Measurements from ENCODE around the gene SLC35D2.

The SLC35D2 gene

GRCh38 chr9:96383165-96383942 lies at the start of gene SLC35D2:
Gene SLC35D2 (minus strand): TSS chr9:96383711. CDS start chr9:96383634, 77 bp downstream.
- peak; percentile 67 for DNase-seq

GRCh38 chr9:96430377-96430776 lies 46.9 kb upstream of the SLC35D2 start:
- DNase-seq, result no peak

- no peak for DNase-seq
These were observed 46.2 kb upstream of the SLC35D2 start for GRCh38 chr9:96429732-96430131.

- DNase-seq, result no peak
These were observed 42.1 kb upstream of the SLC35D2 start for GRCh38 chr9:96425500-96426169.

- no peak for DNase-seq
These were observed 40.5 kb upstream of the SLC35D2 start for GRCh38 chr9:96423985-96424336.

GRCh38 chr9:96423322-96423984 lies 39.9 kb upstream of the SLC35D2 start:
- no peak for DNase-seq

- peak; percentile 51 for DNase-seq
These were observed 37.1 kb upstream of the SLC35D2 start for GRCh38 chr9:96420468-96421219.

GRCh38 chr9:96419691-96419969 lies 36.1 kb upstream of the SLC35D2 start:
- no peak for DNase-seq

- peak; percentile 87 for DNase-seq
These were observed 35.6 kb upstream of the SLC35D2 start for GRCh38 chr9:96418920-96419690.

- peak; percentile 98 for DNase-seq
These were observed 34.8 kb upstream of the SLC35D2 start, which contains the start of gene ZNF367 for GRCh38 chr9:96418083-96418919. Gene ZNF367 (minus strand): TSS chr9:96418370. CDS start chr9:96418032, 338 bp downstream.

- DNase-seq, result no peak
These were observed 34.2 kb upstream of the SLC35D2 start for GRCh38 chr9:96417661-96418082.

GRCh38 chr9:96417051-96417586 lies 33.6 kb upstream of the SLC35D2 start:
- peak; percentile 95 for DNase-seq

GRCh38 chr9:96413302-96414221 lies 30.1 kb upstream of the SLC35D2 start:
- peak; percentile 30 for DNase-seq

GRCh38 chr9:96412174-96412913 lies 28.8 kb upstream of the SLC35D2 start:
- DNase-seq, result no peak

- DNase-seq, result no peak
These were observed 27.8 kb upstream of the SLC35D2 start for GRCh38 chr9:96411129-96411838.

GRCh38 chr9:96408409-96409280 lies 25.1 kb upstream of the SLC35D2 start:
- no peak for DNase-seq

- no peak for DNase-seq
These were observed 16.8 kb upstream of the SLC35D2 start for GRCh38 chr9:96400132-96400910.
